Measurements from ENCODE around the gene MRPL55. TPM values are rescaled to one million over a fixed set of nuclear protein-coding genes. Genes with fewer than 3 reads are reported as not detected.
A peak's percentile ranks its signal among the peaks of the same experiment; 100 is the strongest.

The MRPL55 gene
- total RNA-seq, 2 experiments from 2014 or later = 51.1 to 52.7 TPM

- H3K4me1 Mint-ChIP-seq (ENCODE audit: low read depth) = peaks cover 32% of the 10 kb centered on the region
- CTCF ChIA-PET = no interaction called here
- H3K9me3 Mint-ChIP-seq = peaks cover 15% of the 10 kb centered on the region
- no peak overlapping the region for H3K4me3 Mint-ChIP-seq
- DNase-seq = peak; percentile 4
- no peak overlapping the region for H3K27ac Mint-ChIP-seq
- H3K27me3 Mint-ChIP-seq = no peaks in the 10 kb centered on the region
- intact Hi-C loops (cut with micrococcal nuclease) = no loop called here
- H3K36me3 Mint-ChIP-seq = peaks cover 60% of the 10 kb centered on the region
- POLR2A ChIA-PET = no interaction called here
Measured at GRCh38 chr1:228095938-228096337, 13.2 kb downstream of the MRPL55 start.

- ChIA-PET POLR2A (no interaction called here), CTCF (no interaction called here)
- no peak for DNase-seq
- peaks cover 15% of the 10 kb centered on the region for H3K9me3 Mint-ChIP-seq
- H3K4me1 Mint-ChIP-seq (ENCODE audit: low read depth) = peaks cover 40% of the 10 kb centered on the region
- peaks cover 60% of the 10 kb centered on the region for H3K36me3 Mint-ChIP-seq
- H3K4me3 Mint-ChIP-seq = no peak overlapping the region
- H3K27ac Mint-ChIP-seq = peak overlapping the region; percentile 2
- H3K27me3 Mint-ChIP-seq = no peaks in the 10 kb centered on the region
- intact Hi-C loops (cut with micrococcal nuclease) = no loop called here
Measured at GRCh38 chr1:228095161-228095560, 13.9 kb downstream of the MRPL55 start.

GRCh38 chr1:228094432-228095016 lies 14.6 kb downstream of the MRPL55 start:
- POLR2A ChIA-PET = no interaction called here
- Mint-ChIP-seq H3K36me3 (peaks cover 60% of the 10 kb centered on the region), H3K27ac (peak overlapping the region; percentile 2), H3K9me3 (peaks cover 15% of the 10 kb centered on the region), H3K4me1 (ENCODE audit: low read depth) (peaks cover 46% of the 10 kb centered on the region), H3K27me3 (no peaks in the 10 kb centered on the region), H3K4me3 (no peak overlapping the region)
- DNase-seq = no peak
- intact Hi-C loops (cut with micrococcal nuclease) = no loop called here
- CTCF ChIA-PET = no interaction called here

- H3K4me1 Mint-ChIP-seq (ENCODE audit: low read depth) = peaks cover 58% of the 10 kb centered on the region
- no peaks in the 10 kb centered on the region for H3K27me3 Mint-ChIP-seq
- H3K27ac Mint-ChIP-seq = no peak overlapping the region
- no peak overlapping the region for H3K4me3 Mint-ChIP-seq
- peak; percentile 6 for DNase-seq
- peaks cover 61% of the 10 kb centered on the region for H3K36me3 Mint-ChIP-seq
- ChIA-PET POLR2A (interaction anchor here (0.7 kb wide), 1 partner anchor 335 kb away, joined by 3 read pairs; no protein-coding TSS in a partner anchor), CTCF (no interaction called here)
- intact Hi-C loops (cut with micrococcal nuclease) = no loop called here
- H3K9me3 Mint-ChIP-seq = peaks cover 15% of the 10 kb centered on the region
Measured at GRCh38 chr1:228093050-228093906, 15.8 kb downstream of the MRPL55 start.

- Mint-ChIP-seq H3K4me3 (no peak overlapping the region), H3K27ac (peak overlapping the region; percentile 65), H3K4me1 (ENCODE audit: low read depth) (peaks cover 66% of the 10 kb centered on the region), H3K36me3 (peaks cover 64% of the 10 kb centered on the region), H3K9me3 (peaks cover 15% of the 10 kb centered on the region), H3K27me3 (no peaks in the 10 kb centered on the region)
- ChIA-PET CTCF (no interaction called here), POLR2A (no interaction called here)
- intact Hi-C loops (cut with micrococcal nuclease) = no loop called here
- DNase-seq = peak; percentile 4
Measured at GRCh38 chr1:228092342-228093049, 16.6 kb downstream of the MRPL55 start.

- H3K4me3 Mint-ChIP-seq = no peak overlapping the region
- H3K9me3 Mint-ChIP-seq = peaks cover 15% of the 10 kb centered on the region
- ChIA-PET CTCF (interaction anchor here (1.0 to 3.5 kb wide), 2 partner anchors 9 to 11 kb away, joined by 3 to 10 read pairs; no protein-coding TSS in a partner anchor), POLR2A (interaction anchor here (0.6 to 1.4 kb wide), 3 partner anchors 9 to 74 kb away, joined by 3 to 4 read pairs (median 3); partner anchors contain the start of genes ARF1 and IBA57)
- H3K27ac Mint-ChIP-seq = peak overlapping the region; percentile 74
- peaks cover 76% of the 10 kb centered on the region for H3K4me1 Mint-ChIP-seq (ENCODE audit: low read depth)
- no peaks in the 10 kb centered on the region for H3K27me3 Mint-ChIP-seq
- intact Hi-C loops (cut with micrococcal nuclease) = no loop called here
- peaks cover 58% of the 10 kb centered on the region for H3K36me3 Mint-ChIP-seq
- DNase-seq = no peak
Measured at GRCh38 chr1:228091084-228091483, 18.0 kb downstream of the MRPL55 start.

- intact Hi-C loops (cut with micrococcal nuclease) = no loop called here
- H3K4me1 Mint-ChIP-seq (ENCODE audit: low read depth) = peaks cover 76% of the 10 kb centered on the region
- peak overlapping the region; percentile 74 for H3K27ac Mint-ChIP-seq
- peaks cover 54% of the 10 kb centered on the region for H3K36me3 Mint-ChIP-seq
- H3K27me3 Mint-ChIP-seq = no peaks in the 10 kb centered on the region
- ChIA-PET CTCF (interaction anchor here (1.0 to 3.5 kb wide), 3 partner anchors 9 to 11 kb away, joined by 3 to 10 read pairs (median 3); no protein-coding TSS in a partner anchor), POLR2A (interaction anchor here (1.0 to 1.4 kb wide), 2 partner anchors 8 to 75 kb away, joined by 3 to 4 read pairs; partner anchors contain the start of genes ARF1 and IBA57)
- peak; percentile 9 for DNase-seq
- no peak overlapping the region for H3K4me3 Mint-ChIP-seq
- peaks cover 15% of the 10 kb centered on the region for H3K9me3 Mint-ChIP-seq
Measured at GRCh38 chr1:228090613-228091081, 18.5 kb downstream of the MRPL55 start.

- Mint-ChIP-seq H3K4me1 (ENCODE audit: low read depth) (peaks cover 76% of the 10 kb centered on the region), H3K27me3 (no peaks in the 10 kb centered on the region), H3K27ac (peak overlapping the region; percentile 96), H3K4me3 (no peak overlapping the region), H3K9me3 (peaks cover 9% of the 10 kb centered on the region), H3K36me3 (peaks cover 51% of the 10 kb centered on the region)
- CTCF ChIA-PET = interaction anchor here (1.0 to 3.5 kb wide), 2 partner anchors 10 to 12 kb away, joined by 3 to 10 read pairs; no protein-coding TSS in a partner anchor
- intact Hi-C loops (cut with micrococcal nuclease) = loop anchor here (10.0 kb wide), 1 partner anchor 1355 kb away; the partner anchor contains the start of gene ITPKB
- peak; percentile 6 for DNase-seq
- POLR2A ChIA-PET = interaction anchor here (0.6 to 1.4 kb wide), 2 partner anchors 13 to 76 kb away, joined by 3 to 4 read pairs; partner anchors contain the start of gene IBA57
Measured at GRCh38 chr1:228089519-228090380, 19.3 kb downstream of the MRPL55 start.

GRCh38 chr1:228088586-228089498 lies 20.3 kb downstream of the MRPL55 start:
- intact Hi-C loops (cut with micrococcal nuclease) = loop anchor here (10.0 kb wide), 1 partner anchor 1354 kb away; the partner anchor contains the start of gene ITPKB
- POLR2A ChIA-PET = interaction anchor here (0.6 to 1.0 kb wide), 3 partner anchors 11 to 52 kb away, joined by 3 read pairs; no protein-coding TSS in a partner anchor
- Mint-ChIP-seq H3K4me1 (ENCODE audit: low read depth) (peaks cover 83% of the 10 kb centered on the region), H3K27ac (peak overlapping the region; percentile 96), H3K36me3 (peaks cover 48% of the 10 kb centered on the region), H3K9me3 (no peaks in the 10 kb centered on the region), H3K27me3 (no peaks in the 10 kb centered on the region), H3K4me3 (peak overlapping the region; percentile 41)
- CTCF ChIA-PET = interaction anchor here (1.4 to 3.5 kb wide), 2 partner anchors 13 to 89 kb away, joined by 3 to 10 read pairs; no protein-coding TSS in a partner anchor
- DNase-seq = no peak

- Mint-ChIP-seq H3K27ac (peak overlapping the region; percentile 96), H3K4me3 (peak overlapping the region; percentile 53), H3K4me1 (ENCODE audit: low read depth) (peaks cover 86% of the 10 kb centered on the region), H3K9me3 (no peaks in the 10 kb centered on the region), H3K27me3 (no peaks in the 10 kb centered on the region), H3K36me3 (peaks cover 51% of the 10 kb centered on the region)
- peak; percentile 64 for DNase-seq
- intact Hi-C loops (cut with micrococcal nuclease) = loop anchor here (10.0 kb wide), 1 partner anchor 1353 kb away; the partner anchor contains the start of gene ITPKB
- ChIA-PET POLR2A (interaction anchor here (1.0 kb wide), 1 partner anchor 53 kb away, joined by 3 read pairs; no protein-coding TSS in a partner anchor), CTCF (interaction anchor here (1.4 kb wide), 2 partner anchors 43 to 88 kb away, joined by 3 to 4 read pairs; no protein-coding TSS in a partner anchor)
Measured at GRCh38 chr1:228087771-228088251, 21.3 kb downstream of the MRPL55 start.
